ENCODE measurements around the gene ARAP3.

DNA sequence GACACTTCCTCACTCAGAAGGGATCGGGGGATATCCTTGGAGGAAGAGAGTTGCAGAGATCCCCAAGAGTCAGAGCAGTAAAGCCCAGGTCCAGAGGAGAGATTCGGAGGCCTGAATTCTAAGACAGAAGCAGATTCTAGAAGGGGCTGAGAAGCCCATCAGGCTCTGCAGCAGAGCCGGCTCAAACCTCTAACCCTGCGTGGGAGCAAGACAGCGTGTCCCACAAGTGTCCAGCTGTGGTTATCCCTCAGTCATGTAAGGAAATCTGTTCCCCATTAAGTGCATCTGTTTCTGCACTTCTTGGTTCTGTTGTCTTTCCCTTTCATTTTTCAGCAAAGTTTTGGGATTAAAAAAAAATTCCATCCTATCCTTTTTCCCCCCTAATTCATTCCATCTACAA is 58.4 kb downstream of the ARAP3 start:
- TF ChIP-seq KAT8 (IDR thresholded peaks at IDR 0.05; ENCODE audit: low read depth) (no peak), ZNF224 (CRISPR knock-in tag; IDR thresholded peaks at IDR 0.05) (no peak), TBL1XR1 (IDR thresholded peaks at IDR 0.05; ENCODE audit: low read length in 2 of 2) (no peak), TCF3 (CRISPR knock-in tag; IDR thresholded peaks at IDR 0.05) (no peak), GABPB2 (CRISPR knock-in tag; conservative IDR thresholded peaks at IDR 0.05) (no peak), ZNF431 (CRISPR knock-in tag; IDR thresholded peaks at IDR 0.05) (no peak)
- TF ChIP-seq, protein P1, sequence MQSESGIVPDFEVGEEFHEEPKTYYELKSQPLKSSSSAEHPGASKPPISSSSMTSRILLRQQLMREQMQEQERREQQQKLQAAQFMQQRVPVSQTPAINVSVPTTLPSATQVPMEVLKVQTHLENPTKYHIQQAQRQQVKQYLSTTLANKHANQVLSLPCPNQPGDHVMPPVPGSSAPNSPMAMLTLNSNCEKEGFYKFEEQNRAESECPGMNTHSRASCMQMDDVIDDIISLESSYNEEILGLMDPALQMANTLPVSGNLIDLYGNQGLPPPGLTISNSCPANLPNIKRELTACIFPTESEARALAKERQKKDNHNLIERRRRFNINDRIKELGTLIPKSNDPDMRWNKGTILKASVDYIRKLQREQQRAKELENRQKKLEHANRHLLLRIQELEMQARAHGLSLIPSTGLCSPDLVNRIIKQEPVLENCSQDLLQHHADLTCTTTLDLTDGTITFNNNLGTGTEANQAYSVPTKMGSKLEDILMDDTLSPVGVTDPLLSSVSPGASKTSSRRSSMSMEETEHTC (IDR thresholded peaks at IDR 0.05): no peak

Data from K562 (cell line).